ENCODE results near the gene C3orf33. TPM values are rescaled to one million over a fixed set of nuclear protein-coding genes. Genes with fewer than 3 reads are reported as not detected.

Gene C3orf33
- total and polyA plus RNA-seq, 9 of the 15 experiments (the other 6 are each of a cell fraction or from before 2014, with no cell fraction given): 4.1 to 10.2 (median 6.0) TPM

GRCh38 chr3:155854141-155854940 is 48.3 kb upstream of the C3orf33 start, which contains the start of gene SLC33A1 (continued):
- no peak for TF ChIP-seq PRMT5 (CRISPR knock-in tag; IDR thresholded peaks at IDR 0.05)
- TF ChIP-seq, protein P1, sequence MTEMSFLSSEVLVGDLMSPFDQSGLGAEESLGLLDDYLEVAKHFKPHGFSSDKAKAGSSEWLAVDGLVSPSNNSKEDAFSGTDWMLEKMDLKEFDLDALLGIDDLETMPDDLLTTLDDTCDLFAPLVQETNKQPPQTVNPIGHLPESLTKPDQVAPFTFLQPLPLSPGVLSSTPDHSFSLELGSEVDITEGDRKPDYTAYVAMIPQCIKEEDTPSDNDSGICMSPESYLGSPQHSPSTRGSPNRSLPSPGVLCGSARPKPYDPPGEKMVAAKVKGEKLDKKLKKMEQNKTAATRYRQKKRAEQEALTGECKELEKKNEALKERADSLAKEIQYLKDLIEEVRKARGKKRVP (CRISPR knock-in tag; IDR thresholded peaks at IDR 0.05): peak; percentile 90
- TF ChIP-seq, protein P2, sequence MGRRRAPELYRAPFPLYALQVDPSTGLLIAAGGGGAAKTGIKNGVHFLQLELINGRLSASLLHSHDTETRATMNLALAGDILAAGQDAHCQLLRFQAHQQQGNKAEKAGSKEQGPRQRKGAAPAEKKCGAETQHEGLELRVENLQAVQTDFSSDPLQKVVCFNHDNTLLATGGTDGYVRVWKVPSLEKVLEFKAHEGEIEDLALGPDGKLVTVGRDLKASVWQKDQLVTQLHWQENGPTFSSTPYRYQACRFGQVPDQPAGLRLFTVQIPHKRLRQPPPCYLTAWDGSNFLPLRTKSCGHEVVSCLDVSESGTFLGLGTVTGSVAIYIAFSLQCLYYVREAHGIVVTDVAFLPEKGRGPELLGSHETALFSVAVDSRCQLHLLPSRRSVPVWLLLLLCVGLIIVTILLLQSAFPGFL (CRISPR knock-in tag; IDR thresholded peaks at IDR 0.05): no peak
- TF ChIP-seq YBX1 (IDR thresholded peaks at IDR 0.05): no peak
- no peak for TF ChIP-seq RFX1 (IDR thresholded peaks at IDR 0.05)
- TF ChIP-seq RB1 (IDR thresholded peaks at IDR 0.05; ENCODE audit: low read depth): peak; percentile 93
- peak; percentile 88 for TF ChIP-seq TAF9B (IDR thresholded peaks at IDR 0.05; ENCODE audit: partially characterized antibody)
- peak in 1 of 2 experiments; percentile 91; a peak in 1 of 4 replicates for TF ChIP-seq KDM4B (IDR thresholded peaks at IDR 0.05; ENCODE audit: borderline replicate concordance in 2 of 2, low read depth in 1 of 2)
- TF ChIP-seq HSF4 (CRISPR knock-in tag; IDR thresholded peaks at IDR 0.05; ENCODE audit: borderline replicate concordance): no peak
- TF ChIP-seq CBX5 (IDR thresholded peaks at IDR 0.05; ENCODE audit: borderline replicate concordance, low read depth): peak; percentile 88
- TF ChIP-seq DNMT1 (IDR thresholded peaks at IDR 0.05): no peak
- no peak for TF ChIP-seq ZNF133 (CRISPR knock-in tag; IDR thresholded peaks at IDR 0.05)
- TF ChIP-seq MBD1 (CRISPR knock-in tag; IDR thresholded peaks at IDR 0.05): no peak
- TF ChIP-seq GATA2 (CRISPR knock-in tag; IDR thresholded peaks at IDR 0.05): no peak
- TF ChIP-seq, protein P3, sequence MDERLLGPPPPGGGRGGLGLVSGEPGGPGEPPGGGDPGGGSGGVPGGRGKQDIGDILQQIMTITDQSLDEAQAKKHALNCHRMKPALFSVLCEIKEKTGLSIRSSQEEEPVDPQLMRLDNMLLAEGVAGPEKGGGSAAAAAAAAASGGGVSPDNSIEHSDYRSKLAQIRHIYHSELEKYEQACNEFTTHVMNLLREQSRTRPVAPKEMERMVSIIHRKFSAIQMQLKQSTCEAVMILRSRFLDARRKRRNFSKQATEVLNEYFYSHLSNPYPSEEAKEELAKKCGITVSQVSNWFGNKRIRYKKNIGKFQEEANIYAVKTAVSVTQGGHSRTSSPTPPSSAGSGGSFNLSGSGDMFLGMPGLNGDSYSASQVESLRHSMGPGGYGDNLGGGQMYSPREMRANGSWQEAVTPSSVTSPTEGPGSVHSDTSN (CRISPR knock-in tag; IDR thresholded peaks at IDR 0.05; ENCODE audit: low read depth): no peak
- TF ChIP-seq, protein P3 (tag; conservative IDR thresholded peaks at IDR 0.05; ENCODE audit: low read depth): peak; percentile 77
- no peak for TF ChIP-seq CBFB (CRISPR knock-in tag; IDR thresholded peaks at IDR 0.05)
- TF ChIP-seq FUS (optimal IDR thresholded peaks at IDR 0.05; ENCODE audit: low read depth, low read length): no peak
- TF ChIP-seq, protein P4, sequence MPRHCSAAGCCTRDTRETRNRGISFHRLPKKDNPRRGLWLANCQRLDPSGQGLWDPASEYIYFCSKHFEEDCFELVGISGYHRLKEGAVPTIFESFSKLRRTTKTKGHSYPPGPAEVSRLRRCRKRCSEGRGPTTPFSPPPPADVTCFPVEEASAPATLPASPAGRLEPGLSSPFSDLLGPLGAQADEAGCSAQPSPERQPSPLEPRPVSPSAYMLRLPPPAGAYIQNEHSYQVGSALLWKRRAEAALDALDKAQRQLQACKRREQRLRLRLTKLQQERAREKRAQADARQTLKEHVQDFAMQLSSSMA (CRISPR knock-in tag; IDR thresholded peaks at IDR 0.05): no peak
- 0 out of 2 replicates have a peak, but pooled peaks have one; percentile 53 for TF ChIP-seq IFI16 (CRISPR knock-in tag; IDR thresholded peaks at IDR 0.05)
- no peak for TF ChIP-seq ZFP36 (IDR thresholded peaks at IDR 0.05; ENCODE audit: low read depth, low read length, partially characterized antibody)
